Mesenchymal stem cell (in vitro differentiated cells and primary cell): Measurements from ENCODE around the gene CCNB2.
"Not testable (repeated sequence)": the region's sequence is repeated elsewhere in the genome, so short reads cannot be mapped to it uniquely, and the experiment has no call there.

Source experiments
- DNase-seq: peaks from one replicate; pipeline ENCODE4 v3.0.0-alpha.2; 2013
- H2AFZ ChIP-seq: one replicate; pipeline ENCODE4 v1.6.1; 2013; ENCODE audit warnings: low read depth, mild to moderate bottlenecking, control low read depth, inconsistent platforms, low read length, moderate library complexity
- H2AK5ac ChIP-seq: 2 replicates; pipeline ENCODE4 v1.6.1; 2013; ENCODE audit warnings: low read length, moderate library complexity, mild to moderate bottlenecking, inconsistent platforms; ENCODE audit not compliant: severe bottlenecking
- H2BK120ac ChIP-seq: one replicate; pipeline ENCODE4 v1.6.1; 2013; ENCODE audit warnings: low read depth, mild to moderate bottlenecking, inconsistent platforms, low read length, moderate library complexity
- H2BK12ac ChIP-seq, 2 experiments: one replicate each; pipeline ENCODE4 v1.6.1; 2013; ENCODE audit warnings: inconsistent platforms in 2 of 2, low read length in 2 of 2, mild to moderate bottlenecking in 2 of 2, moderate library complexity in 2 of 2, control low read depth in 1 of 2
- H2BK15ac ChIP-seq: one replicate; pipeline ENCODE4 v1.6.1; 2013; ENCODE audit warnings: mild to moderate bottlenecking, low read depth, inconsistent platforms; ENCODE audit not compliant: poor library complexity, severe bottlenecking
- H2BK5ac ChIP-seq: 2 replicates; pipeline ENCODE4 v1.6.1; 2013; ENCODE audit warnings: low read depth, mild to moderate bottlenecking, low read length, control low read depth, inconsistent platforms; ENCODE audit not compliant: poor library complexity, severe bottlenecking
- H3K14ac ChIP-seq, 2 experiments: one replicate each; pipeline ENCODE4 v1.6.1; 2013; ENCODE audit warnings: inconsistent platforms in 2 of 2, low read length in 2 of 2, control low read depth in 1 of 2, mild to moderate bottlenecking in 1 of 2, moderate library complexity in 1 of 2
- H3K18ac ChIP-seq, 2 experiments: one replicate each; pipeline ENCODE4 v1.6.1; 2013; ENCODE audit warnings: inconsistent platforms in 2 of 2, low read length in 2 of 2, control low read depth in 1 of 2, low read depth in 1 of 2, mild to moderate bottlenecking in 1 of 2
- H3K23ac ChIP-seq, 2 experiments: one replicate each; pipeline ENCODE4 v1.6.1; 2013; ENCODE audit warnings: inconsistent platforms in 2 of 2, low read length in 2 of 2, mild to moderate bottlenecking in 2 of 2, moderate library complexity in 2 of 2, control low read depth in 1 of 2
- H3K27ac ChIP-seq: 2 replicates; pipeline ENCODE4 v1.5.1; 2013; ENCODE audit warnings: mild to moderate bottlenecking, moderate library complexity, low read length, control low read depth, inconsistent platforms; ENCODE audit not compliant: poor library complexity, severe bottlenecking
- H3K27me3 ChIP-seq, 2 experiments: 2 replicates each; pipeline versions ENCODE4 v1.6.1 to v1.7.0; 2013; ENCODE audit warnings: low read length in 2 of 2, mild to moderate bottlenecking in 2 of 2, moderate library complexity in 2 of 2, control low read depth in 1 of 2, inconsistent platforms in 1 of 2; ENCODE audit not compliant: control insufficient read depth in 1 of 2, insufficient read depth in 1 of 2
- H3K36me3 ChIP-seq, 2 experiments: 2 replicates each; pipeline versions ENCODE4 v1.6.1 to v1.7.0; 2013; ENCODE audit warnings: low read length in 2 of 2, control low read depth in 1 of 2, inconsistent platforms in 1 of 2, low read depth in 1 of 2, mild to moderate bottlenecking in 1 of 2; ENCODE audit not compliant: insufficient read depth in 2 of 2, control insufficient read depth in 1 of 2
- H3K4ac ChIP-seq, 2 experiments: one replicate each; pipeline ENCODE4 v1.6.1; 2013; ENCODE audit warnings: inconsistent platforms in 2 of 2, low read length in 2 of 2, mild to moderate bottlenecking in 2 of 2, moderate library complexity in 2 of 2, control low read depth in 1 of 2, low read depth in 1 of 2
- H3K4me1 ChIP-seq: 2 replicates; pipeline ENCODE4 v1.6.1; 2013; ENCODE audit warnings: low read depth, low read length, control low read depth; ENCODE audit not compliant: control insufficient read depth, insufficient read depth
- H3K4me2 ChIP-seq: 2 replicates; pipeline ENCODE4 v1.6.1; 2013; ENCODE audit warnings: low read length, mild to moderate bottlenecking, inconsistent platforms; ENCODE audit not compliant: poor library complexity, severe bottlenecking
- H3K4me3 ChIP-seq, 2 experiments: 2 replicates each; pipeline versions ENCODE4 v1.5.1 to v1.7.0; 2013; ENCODE audit warnings: low read length in 2 of 2, mild to moderate bottlenecking in 2 of 2, control low read depth in 1 of 2, low read depth in 1 of 2; ENCODE audit not compliant: insufficient read depth in 1 of 2
- H3K79me1 ChIP-seq: replicated peaks from 2 replicates; pipeline ENCODE4 v1.6.1; 2013; ENCODE audit warnings: mild to moderate bottlenecking, control low read depth, low read length, inconsistent platforms; ENCODE audit not compliant: poor library complexity, severe bottlenecking
- H3K9ac ChIP-seq: 2 replicates; pipeline ENCODE4 v1.7.0; 2013; ENCODE audit warnings: mild to moderate bottlenecking, low read length, moderate library complexity
- H3K9me3 ChIP-seq: 2 replicates; pipeline ENCODE4 v1.7.0; 2013; ENCODE audit warnings: mild to moderate bottlenecking, low read length; ENCODE audit not compliant: control insufficient read depth
- H4K8ac ChIP-seq: one replicate; pipeline ENCODE4 v1.6.1; 2013; ENCODE audit warnings: inconsistent platforms, mild to moderate bottlenecking, low read length, moderate library complexity
- H4K91ac ChIP-seq: one replicate; pipeline ENCODE4 v1.6.1; 2013; ENCODE audit warnings: mild to moderate bottlenecking, low read length, inconsistent platforms
- WGBS: methylation state at CpG from one replicate; pipeline ENCODE4 v1.1.7; 2013; ENCODE audit warnings: mixed read lengths; 5-methylcytosine and 5-hydroxymethylcytosine counted together

CCNB2 gene

GRCh38 chr15:59127255-59127654, 22.3 kb downstream of the CCNB2 start:
- H3K18ac ChIP-seq, H3K4me1 ChIP-seq, H4K8ac ChIP-seq, H3K9ac ChIP-seq, H2AFZ ChIP-seq, H4K91ac ChIP-seq, H3K27ac ChIP-seq, H2AK5ac ChIP-seq, H3K4ac ChIP-seq, H3K14ac ChIP-seq, H3K27me3 ChIP-seq, H3K23ac ChIP-seq, H2BK120ac ChIP-seq, DNase-seq, H2BK12ac ChIP-seq, H3K4me3 ChIP-seq, H3K4me2 ChIP-seq, H2BK15ac ChIP-seq, H2BK5ac ChIP-seq: not testable (repeated sequence)
- no CpG with 5 or more reads among the region's 1 CpG for WGBS
- peaks cover 18% of the 10 kb centered on the region for H3K79me1 ChIP-seq
- H3K9me3 ChIP-seq = peaks cover 31% of the 10 kb centered on the region
- peaks cover 11 to 24% of the 10 kb centered on the region in 2 experiments for H3K36me3 ChIP-seq

- Histone ChIP-seq H3K18ac (no peak overlapping the region), H4K8ac (no peak overlapping the region), H2AFZ (no peak overlapping the region), H3K4ac (no peak overlapping the region), H3K4me1 (no peaks in the 10 kb centered on the region), H3K14ac (no peak overlapping the region), H2BK12ac (no peak overlapping the region), H2AK5ac (no peak overlapping the region), H2BK5ac (no peak overlapping the region), H3K23ac (no peak overlapping the region), H2BK120ac (no peak overlapping the region), H4K91ac (no peak overlapping the region), H3K36me3 (peaks cover 33 to 66% of the 10 kb centered on the region in 2 experiments), H3K9ac (no peak overlapping the region), H3K27ac (no peak overlapping the region), H3K4me2 (no peak overlapping the region), H3K27me3 (no peaks in the 10 kb centered on the region), H3K4me3 (no peak overlapping the region), H3K9me3 (peaks cover 34% of the 10 kb centered on the region), H2BK15ac (no peak overlapping the region), H3K79me1 (peaks cover 35% of the 10 kb centered on the region)
- WGBS = 97% methylated on average over 12 of the region's 16 CpGs
- DNase-seq = no peak
Measured at GRCh38 chr15:59131456-59131855, 26.5 kb downstream of the CCNB2 start.

- H3K27ac ChIP-seq = no peak overlapping the region
- no peak overlapping the region for H3K23ac ChIP-seq
- no peak overlapping the region for H2BK15ac ChIP-seq
- no peak overlapping the region for H4K91ac ChIP-seq
- 98% methylated on average over 2 of the region's 3 CpGs for WGBS
- no peak overlapping the region for H2BK5ac ChIP-seq
- no peak overlapping the region for H2AK5ac ChIP-seq
- H2BK120ac ChIP-seq = no peak overlapping the region
- no peak overlapping the region for H3K4me2 ChIP-seq
- H2AFZ ChIP-seq = no peak overlapping the region
- no peak overlapping the region for H3K4me3 ChIP-seq
- H3K79me1 ChIP-seq = peaks cover 35% of the 10 kb centered on the region
- H3K4ac ChIP-seq = no peak overlapping the region
- H3K9me3 ChIP-seq = peaks cover 34% of the 10 kb centered on the region
- peaks cover 39 to 72% of the 10 kb centered on the region in 2 experiments for H3K36me3 ChIP-seq
- H3K14ac ChIP-seq = no peak overlapping the region
- no peak overlapping the region for H3K9ac ChIP-seq
- no peak overlapping the region for H2BK12ac ChIP-seq
- H3K27me3 ChIP-seq = no peaks in the 10 kb centered on the region
- no peak overlapping the region for H3K18ac ChIP-seq
- no peak overlapping the region for H4K8ac ChIP-seq
- no peak for DNase-seq
- no peaks in the 10 kb centered on the region for H3K4me1 ChIP-seq
Measured at GRCh38 chr15:59131969-59132562, 27.1 kb downstream of the CCNB2 start.

DNA sequence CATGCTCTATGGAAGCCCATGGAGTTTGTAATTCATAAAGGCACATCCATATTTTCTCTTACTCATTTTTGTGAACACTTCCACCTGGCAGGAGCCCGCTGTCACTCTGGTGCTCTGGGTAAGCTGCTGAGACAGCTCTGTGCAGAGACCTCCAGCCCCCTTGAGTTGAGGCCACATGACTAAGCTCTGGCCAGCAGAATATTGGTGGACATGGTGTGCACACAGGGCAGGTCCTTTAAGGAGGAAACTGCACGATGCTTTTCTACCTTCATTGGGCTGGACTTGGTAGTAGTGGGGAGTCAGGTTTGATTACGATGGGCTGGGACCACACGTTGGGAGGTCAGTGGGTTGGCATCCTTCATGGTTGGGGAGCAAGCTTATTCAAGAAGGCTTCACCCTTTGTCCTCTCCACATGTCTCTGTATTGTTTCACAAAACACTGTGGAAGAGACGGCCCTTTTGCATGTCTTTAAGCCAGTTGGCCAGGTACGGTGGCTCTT, 29.0 kb downstream of the CCNB2 start:
- Histone ChIP-seq H4K8ac (no peak overlapping the region), H3K9ac (no peak overlapping the region)
- 97% methylated on average over 6 of the region's 6 CpGs for WGBS

More for the DNA sequence above, 29.0 kb downstream of the CCNB2 start:
- no peaks in the 10 kb centered on the region for H3K4me1 ChIP-seq
- no peak overlapping the region for H2BK120ac ChIP-seq
- no peak overlapping the region for H2BK12ac ChIP-seq
- peaks cover 54 to 91% of the 10 kb centered on the region in 2 experiments for H3K36me3 ChIP-seq
- H2BK5ac ChIP-seq = no peak overlapping the region
- peaks cover 27% of the 10 kb centered on the region for H3K9me3 ChIP-seq
- no peak overlapping the region for H2BK15ac ChIP-seq
- no peak overlapping the region for H2AFZ ChIP-seq
- no peak overlapping the region for H2AK5ac ChIP-seq
- H3K14ac ChIP-seq = no peak overlapping the region
- H3K27ac ChIP-seq = no peak overlapping the region
- H3K4me2 ChIP-seq = no peak overlapping the region
- no peaks in the 10 kb centered on the region for H3K27me3 ChIP-seq
- H3K4ac ChIP-seq = no peak overlapping the region
- no peak overlapping the region for H3K23ac ChIP-seq
- no peak overlapping the region for H3K4me3 ChIP-seq
- no peak overlapping the region for H3K18ac ChIP-seq
- no peak for DNase-seq
- H3K79me1 ChIP-seq = peaks cover 38% of the 10 kb centered on the region
- H4K91ac ChIP-seq = no peak overlapping the region
